Activated CD8-positive, alpha-beta memory T cell treated with anti-CD3 and anti-CD28 coated beads, Interleukin-2, amount 50 U/mL, for 24 hours (primary cell): ENCODE data around the gene SDK1.

ENCODE experiments used
- DNase-seq: peaks from one replicate; pipeline ENCODE4 v3.0.0-alpha.2; 2020; ENCODE audit errors: extremely low read depth

Gene SDK1

DNA sequence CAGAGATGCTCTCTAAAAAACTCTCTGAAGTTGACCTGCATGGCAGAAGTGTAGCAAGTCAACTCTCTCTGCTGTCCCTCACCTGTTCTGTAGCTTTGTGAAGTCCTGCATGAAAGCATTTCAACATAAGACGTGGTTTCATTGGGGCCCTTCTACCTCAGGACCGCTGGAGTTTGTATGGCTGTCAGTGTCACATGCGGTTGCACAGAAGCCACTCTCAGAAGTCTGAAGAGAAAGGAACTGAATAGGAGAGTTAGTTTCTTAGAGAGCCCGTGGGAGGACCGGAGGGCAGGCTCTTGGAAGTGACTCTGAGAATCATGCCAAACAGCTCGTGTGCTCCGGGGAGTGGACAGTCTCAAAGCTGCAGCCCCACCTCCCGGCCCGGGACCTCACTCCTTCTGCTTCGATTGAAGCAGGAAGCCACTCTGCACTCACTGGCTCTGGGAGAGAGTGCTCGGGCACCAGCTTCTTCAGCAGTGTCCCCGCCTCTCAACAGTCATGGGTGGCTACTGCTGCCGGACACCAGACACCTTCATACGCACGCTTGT is 486.7 kb downstream of the SDK1 start:
- no peak for DNase-seq

DNA sequence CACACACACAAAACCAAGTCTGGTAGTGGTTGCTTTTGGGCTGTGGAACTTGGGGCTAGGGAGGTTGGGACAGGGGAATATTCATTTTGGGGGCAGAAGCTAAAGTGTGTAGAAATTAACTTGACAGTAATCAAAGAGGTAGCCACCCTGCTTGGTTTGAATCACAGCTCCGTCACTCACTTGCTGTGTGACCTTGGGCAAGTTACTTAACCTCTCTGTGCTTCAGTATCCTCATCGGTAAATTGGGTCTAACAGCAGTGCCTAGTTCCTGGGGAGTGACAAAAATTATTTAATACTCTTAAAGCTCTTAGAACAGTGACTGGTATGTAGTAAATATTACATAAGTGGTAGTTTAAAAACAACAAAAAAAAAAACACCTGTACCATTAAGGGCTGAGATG is 489.8 kb downstream of the SDK1 start:
- no peak for DNase-seq

DNA sequence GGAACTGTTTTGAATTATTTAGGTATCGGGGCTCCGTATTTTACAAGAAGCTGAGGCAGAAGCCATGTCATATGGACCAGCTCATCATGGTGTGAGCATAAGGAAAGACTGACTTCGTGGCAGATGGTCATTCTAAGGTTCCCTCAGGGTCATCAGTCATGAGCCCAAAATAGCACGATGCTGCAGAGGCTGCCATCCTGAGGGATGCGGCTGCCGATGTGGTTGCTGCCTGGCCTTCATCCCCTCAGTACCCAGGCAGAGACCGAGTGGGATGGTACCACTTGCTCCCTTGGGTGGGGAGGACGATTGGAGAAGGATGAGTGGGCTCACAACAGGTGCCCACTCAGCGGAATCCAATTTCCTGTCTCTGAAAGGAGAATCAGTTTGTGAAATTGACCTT is 490.3 kb downstream of the SDK1 start:
- DNase-seq, result no peak

DNA sequence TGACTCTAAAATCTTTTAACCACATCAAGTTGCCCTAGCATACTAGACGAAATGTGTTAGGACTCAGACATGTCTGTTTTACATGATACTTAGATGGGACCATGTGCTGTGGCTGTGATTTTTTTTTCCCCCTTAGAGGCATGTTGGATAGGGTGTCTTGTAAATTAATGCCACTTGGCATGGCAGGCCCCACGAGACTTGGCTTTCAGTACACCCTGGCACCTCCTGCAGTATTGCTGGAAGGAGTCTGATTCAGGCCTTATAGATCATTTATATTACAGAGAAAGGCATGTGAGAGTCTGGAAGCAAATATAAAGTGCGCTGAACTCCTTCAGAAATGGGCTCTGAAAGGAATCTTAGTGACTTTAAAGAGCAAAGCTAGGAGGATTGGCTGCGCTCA is 494.1 kb downstream of the SDK1 start:
- DNase-seq, result no peak

DNA sequence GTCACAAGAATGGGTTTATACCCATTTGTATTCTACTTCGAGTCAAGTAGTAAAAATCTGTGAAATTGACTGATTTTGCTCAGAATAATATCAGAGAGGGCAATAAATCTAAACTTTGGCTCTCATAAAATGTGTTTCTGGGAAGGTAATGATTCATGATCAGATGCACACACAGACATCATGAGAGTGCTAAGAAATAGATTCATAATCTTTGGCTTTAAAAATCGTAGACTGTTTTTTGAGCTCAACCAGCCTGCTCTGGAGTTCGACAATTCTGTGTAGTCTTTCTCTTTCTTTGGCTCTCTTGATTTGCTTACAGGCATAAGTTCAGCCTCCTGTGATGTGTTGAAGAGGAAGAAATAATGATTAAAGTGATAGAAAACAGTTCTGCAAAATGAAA is 494.7 kb downstream of the SDK1 start:
- no peak for DNase-seq

DNA sequence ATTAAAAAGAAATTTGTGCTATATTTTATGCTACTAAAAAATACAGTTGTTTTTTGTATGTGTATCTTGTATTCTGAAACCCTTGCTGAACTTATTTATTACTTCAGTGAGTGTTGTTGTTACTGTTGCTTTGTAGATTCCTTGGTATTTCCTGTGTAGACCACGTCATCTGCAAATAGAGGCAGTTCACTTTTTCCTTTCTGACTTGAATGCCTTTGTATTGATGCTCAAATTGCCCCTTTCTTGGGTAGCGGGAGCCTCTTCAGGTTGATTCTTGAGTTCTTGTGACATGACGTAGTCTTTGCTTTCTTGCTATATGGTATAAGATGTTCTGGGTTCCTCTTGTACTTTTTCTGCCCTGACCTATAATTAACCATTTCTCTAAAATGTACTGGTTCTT is 504.1 kb downstream of the SDK1 start:
- no peak for DNase-seq

DNA sequence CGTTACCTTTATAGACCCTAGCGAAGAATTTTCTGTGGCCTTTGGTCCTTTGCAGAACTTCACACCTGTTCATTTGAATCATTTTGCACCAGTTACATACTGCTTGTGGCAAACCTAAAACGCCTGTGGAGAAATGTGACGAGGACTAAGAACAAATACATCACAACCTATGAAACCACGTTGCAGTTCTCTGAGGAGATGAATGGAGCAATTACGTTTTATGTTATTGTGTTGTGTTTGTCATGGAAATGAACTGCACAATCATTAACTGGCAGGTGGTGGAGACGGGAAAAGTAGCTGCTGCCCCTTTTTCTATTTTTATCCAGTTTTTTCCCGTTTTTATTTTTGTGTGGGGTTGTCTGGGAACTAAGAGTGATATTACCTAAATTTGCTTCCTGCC is 505.5 kb downstream of the SDK1 start:
- no peak for DNase-seq

DNA sequence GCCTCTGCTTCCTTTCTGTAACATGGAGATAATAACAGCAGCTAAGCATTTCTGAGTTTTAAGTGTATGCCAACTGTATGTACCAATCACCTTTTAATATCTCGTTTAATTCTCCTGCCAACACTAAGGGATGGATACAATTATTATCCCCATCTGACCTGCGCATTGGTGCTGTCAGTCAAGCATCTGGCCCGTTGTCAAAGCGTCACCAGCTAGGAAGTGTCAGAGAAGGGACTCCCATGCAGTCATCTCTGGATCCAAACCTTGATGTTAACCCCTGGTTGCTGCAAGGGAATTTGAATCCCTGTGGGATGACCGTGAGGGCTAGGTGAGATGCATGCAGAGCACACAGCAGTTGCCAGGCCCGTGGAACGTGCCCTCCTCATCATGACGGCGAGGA is 506.8 kb downstream of the SDK1 start:
- DNase-seq, result no peak

DNA sequence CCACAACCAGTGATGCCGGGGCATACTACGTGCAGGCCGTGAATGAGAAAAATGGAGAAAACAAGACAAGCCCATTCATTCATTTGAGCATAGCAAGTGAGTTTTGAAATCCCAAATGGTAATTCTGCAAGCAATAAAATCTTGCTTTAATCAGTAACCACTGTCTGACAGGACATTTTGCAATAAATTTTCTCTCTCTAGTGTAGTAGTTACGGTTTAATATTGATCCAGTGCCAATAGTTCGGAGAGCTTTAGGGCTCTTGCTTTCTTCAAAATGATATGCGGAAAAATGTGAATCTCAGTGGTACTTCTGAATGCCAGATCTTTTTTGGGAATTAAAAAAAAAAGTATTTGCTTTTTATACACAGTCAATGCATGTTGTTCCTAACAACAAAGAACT is 520.4 kb downstream of the SDK1 start:
- no peak for DNase-seq

DNA sequence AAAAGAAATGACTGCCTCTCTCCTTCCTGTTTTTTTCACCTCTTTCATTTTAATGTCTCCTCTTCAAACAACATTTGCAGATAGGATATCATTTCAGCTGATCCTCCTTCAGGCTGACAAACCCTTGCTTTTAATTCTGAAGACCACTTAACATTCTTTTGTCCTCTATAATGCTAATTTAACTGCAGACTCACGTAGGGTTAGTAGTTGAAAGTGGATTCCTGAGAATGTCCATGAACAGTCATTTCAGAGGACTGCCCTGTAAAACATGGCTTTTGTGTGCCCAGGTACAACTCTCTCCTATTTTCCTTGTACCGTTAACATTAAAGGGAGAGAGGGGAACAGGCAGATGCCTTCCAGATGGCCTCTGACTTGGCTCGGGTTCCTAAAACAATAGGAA is 524.4 kb downstream of the SDK1 start:
- no peak for DNase-seq

DNA sequence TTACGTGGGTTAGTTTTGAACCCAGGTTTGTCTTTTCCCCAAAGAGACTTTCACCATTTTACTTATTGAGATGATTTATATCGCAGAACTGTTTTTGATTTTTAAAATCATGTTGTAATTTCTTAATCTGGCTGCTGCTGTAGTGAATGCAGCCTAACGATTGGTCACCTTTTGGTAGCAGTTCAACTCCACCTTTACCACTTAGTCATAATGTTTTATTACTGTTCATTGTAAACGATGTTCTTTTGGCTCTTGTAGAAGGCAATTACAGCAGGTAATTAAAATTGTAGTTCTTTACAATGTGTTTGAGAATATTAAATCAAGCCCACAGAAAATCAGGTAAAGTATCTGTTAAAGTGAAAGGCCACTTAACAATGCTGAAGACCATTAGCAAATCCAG is 531.1 kb downstream of the SDK1 start:
- no peak for DNase-seq

DNA sequence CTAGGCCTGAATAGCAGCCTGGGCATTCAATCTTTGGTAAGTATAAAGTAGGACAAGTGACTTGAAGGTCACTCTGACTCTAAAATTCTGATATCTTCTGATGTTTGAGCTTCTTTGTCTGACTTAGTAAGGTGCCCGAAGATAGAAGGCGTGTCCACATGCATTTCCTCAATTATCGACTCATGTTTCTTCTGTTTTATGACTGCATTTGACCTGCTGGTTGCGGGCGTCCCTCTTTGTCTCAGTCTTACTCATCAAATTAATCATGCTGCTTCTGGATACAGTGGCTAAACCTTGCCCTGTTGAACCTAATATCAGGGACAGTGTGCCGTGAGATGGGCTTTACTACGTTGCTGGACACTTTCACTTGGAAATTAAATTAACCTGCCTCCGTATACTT is 534.1 kb downstream of the SDK1 start:
- no peak for DNase-seq

DNA sequence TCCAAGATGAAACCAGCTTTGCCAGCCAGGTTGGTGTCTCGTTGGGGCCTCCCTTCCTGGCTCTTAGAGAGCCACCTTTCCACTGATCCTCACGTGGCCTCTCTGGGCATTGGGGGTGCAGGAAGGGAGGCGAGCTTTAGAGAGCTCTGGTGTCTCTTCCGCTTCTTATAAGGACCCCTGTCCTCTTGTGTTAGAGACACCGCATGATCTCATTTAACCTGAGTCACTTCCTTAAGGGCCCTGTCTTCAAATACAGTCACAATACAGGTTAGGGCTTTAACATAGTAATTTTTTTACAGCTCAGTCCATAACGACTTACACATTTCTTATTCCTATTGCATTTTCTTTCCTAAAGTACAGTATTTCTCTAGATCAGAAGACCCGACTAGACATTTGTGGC is 535.8 kb downstream of the SDK1 start:
- DNase-seq, result no peak

DNA sequence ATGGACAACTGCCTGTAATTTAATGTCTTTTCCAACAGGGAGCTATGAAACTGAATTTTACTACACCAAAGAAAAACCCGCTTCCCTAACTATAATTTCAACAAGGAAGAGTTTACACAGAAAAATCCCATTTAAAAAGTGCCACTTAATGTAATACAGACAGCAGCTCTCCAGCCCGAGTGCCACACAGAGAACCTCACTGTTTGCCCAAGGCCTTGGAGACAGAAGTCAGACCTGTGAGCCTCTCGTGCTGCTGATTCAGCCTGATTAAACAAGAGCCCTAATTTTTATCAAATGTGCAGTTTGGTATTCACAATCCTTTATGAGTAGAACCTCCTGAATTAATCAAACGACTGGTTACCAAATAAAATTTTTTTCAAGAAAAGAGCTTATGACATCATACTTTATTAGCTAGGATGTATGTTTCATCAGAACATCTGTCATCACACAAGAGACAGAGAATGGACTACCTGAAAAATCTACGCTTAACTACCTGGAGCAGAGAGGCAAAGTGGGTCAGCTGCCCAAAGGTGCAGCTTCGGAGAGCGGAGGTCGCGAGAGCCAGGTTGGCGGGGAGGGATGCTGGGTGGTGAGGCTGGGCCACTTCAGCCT is 543.6 kb downstream of the SDK1 start:
- DNase-seq, result no peak

DNA sequence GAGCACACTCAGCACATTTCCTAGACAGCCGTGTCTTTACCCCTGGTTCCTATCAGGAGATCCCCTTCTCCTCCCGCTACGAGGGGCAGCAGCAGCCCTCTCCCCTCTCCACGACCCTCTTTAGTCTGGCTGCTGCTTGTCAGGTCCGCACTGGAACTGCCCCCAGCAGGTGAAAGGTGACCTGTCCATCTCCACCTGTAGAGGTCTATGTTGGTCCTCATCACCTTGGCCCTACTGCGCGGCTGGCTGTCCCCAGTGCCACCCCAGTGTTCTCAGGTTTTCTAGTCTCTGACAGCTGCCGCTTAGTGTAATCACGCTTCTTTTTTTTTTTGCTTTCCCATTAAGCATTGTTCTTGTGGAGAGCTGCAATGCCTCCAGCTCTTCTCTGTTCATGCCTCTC is 545.7 kb downstream of the SDK1 start:
- no peak for DNase-seq

DNA sequence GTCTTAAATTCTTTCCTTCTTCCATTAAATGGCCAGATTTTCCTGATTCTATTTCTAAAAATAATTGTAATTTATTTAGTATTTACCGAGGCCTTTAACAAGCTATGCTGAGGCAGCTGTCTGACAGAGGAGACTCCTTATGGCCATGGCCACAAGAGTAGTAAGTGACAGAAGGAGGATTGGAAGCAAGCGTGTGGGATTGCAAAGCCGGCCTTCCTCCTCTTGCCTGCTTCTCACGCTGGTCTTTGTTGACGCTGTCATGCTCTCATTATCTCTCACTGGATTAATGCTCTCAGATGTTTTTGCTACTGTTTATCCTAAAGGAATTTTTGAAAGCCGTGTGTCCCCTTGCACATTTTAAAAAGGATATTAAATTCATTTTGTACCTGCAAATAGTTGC is 546.3 kb downstream of the SDK1 start:
- no peak for DNase-seq

DNA sequence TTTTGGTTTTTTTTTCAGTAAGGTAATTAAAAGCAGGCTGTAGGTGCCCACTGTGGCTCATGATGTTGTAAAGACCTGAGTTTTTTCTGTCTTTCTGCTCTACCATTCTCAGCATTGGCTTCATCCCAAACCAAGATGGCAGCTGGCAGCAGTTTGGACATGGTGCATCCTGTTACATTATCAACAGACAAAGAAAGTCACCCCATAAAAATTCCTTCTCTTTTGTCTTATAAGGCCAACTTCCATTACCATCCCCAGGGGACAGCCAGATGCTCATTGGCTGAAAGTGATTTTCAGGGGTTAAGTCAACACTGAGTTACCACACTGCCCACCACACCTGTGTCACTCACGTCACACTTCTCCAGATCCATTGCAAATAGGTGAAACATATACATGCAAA is 558.4 kb downstream of the SDK1 start:
- no peak for DNase-seq

DNA sequence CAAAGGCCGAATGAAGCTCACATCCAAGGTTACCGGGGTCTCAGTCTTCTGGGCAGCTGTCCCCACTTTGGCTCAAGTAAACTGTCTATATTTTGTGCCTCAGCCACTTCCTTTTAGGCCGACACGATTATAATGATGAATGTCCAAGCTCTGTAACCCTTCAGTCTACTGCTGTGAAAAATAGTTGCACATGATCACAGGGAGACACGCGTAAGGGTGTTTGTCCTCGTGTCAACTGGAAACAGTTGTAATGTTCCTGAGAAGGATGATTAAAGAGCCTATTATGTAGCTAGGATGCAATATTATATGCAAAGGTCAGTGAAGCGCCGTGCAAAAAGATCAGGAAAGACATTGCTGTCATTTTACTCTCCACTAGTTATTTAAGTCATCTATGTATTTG is 559.9 kb downstream of the SDK1 start:
- DNase-seq, result no peak

DNA sequence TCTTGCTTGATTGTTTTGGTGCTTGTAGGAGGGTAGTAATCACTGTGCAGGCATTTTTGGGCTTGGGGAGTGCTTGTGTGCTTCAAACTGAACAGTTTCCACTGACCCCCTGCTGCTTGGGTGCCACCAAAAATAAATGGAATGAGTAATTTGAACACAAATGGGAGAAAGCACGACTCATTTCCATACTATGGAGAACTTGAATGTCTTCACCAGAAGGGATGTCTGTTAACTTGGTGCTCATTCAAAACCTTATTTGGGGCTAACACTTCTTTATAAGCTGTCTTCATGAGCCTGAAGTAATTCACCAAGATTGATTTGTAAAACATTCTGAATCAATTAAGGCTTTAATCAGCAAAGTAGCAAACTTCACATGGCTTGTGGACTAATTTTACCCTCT is 560.3 kb downstream of the SDK1 start:
- DNase-seq, result no peak

DNA sequence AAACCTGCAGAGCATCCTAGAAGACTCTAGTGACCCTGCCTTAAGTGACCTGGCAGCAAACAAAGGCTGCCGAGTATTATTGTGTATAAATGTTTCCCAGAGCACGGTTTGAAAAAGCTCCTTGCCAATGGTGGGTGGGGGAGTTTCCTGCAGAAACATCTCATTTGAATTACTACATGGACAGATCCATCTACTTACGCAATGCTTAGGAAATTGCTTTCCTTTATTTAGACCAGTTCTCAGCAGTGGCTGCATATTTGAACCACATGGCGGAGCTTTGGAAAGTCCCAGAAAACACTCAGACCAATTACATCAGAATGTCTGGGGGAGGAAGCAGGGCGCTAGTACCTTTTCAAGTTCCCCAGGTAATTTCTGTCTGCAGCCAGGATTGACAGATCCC is 560.9 kb downstream of the SDK1 start:
- no peak for DNase-seq

DNA sequence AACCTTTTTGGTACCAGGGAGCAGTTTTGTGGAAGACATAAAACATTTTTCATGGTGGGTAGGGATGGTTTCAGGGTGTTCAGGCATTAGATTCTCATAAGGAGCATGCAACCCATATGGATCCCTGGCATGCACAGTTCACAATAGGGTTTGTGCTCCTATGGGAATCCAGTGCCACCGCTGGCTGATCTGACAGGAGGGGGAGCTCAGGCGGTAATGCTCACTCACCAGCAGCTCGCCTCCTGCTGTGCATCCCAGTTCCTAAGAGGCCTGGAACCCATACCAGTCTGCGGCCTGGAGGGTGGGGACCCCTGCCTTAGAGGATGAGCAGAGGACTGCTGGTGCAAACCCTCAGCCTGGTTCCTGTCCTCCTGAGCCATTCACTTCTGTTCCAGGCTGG is 561.7 kb downstream of the SDK1 start:
- no peak for DNase-seq

DNA sequence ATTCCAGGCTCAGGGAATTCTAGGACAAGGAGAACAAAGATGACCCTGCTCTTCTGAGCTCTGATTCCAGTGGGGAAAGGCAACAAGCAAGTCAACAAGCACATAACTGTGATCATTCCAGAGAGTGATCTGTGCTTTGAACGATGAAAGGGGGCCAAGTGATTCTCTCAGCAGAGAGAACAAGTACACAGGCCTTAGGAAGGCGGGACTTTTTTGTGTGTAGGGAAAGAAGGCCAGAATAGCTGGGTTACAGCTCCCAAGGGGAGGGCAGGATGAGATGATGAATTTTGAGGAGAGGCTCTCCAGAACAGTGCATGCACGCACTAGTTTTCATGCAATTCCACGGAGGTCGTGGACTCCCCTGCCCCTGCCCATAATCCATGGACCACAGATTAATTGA is 565.2 kb downstream of the SDK1 start:
- no peak for DNase-seq

DNA sequence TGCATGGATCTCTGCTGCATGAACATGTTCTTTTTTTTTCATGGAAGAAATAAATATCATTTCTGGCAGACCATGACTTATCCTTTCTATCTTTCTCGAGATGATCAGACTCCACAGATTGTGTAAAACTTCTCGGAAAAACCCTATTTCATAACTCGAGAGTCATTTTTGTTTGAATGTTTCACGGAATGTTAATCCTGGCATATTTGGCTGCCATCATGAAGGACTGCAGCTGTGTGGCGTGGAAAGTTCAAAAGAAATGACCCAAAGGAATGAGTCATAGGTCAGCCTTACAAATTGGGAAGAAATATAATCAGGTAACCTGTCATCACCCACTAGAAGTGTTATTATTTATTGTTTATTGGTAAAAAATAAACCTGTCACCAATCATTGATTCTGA is 566.8 kb downstream of the SDK1 start:
- no peak for DNase-seq

DNA sequence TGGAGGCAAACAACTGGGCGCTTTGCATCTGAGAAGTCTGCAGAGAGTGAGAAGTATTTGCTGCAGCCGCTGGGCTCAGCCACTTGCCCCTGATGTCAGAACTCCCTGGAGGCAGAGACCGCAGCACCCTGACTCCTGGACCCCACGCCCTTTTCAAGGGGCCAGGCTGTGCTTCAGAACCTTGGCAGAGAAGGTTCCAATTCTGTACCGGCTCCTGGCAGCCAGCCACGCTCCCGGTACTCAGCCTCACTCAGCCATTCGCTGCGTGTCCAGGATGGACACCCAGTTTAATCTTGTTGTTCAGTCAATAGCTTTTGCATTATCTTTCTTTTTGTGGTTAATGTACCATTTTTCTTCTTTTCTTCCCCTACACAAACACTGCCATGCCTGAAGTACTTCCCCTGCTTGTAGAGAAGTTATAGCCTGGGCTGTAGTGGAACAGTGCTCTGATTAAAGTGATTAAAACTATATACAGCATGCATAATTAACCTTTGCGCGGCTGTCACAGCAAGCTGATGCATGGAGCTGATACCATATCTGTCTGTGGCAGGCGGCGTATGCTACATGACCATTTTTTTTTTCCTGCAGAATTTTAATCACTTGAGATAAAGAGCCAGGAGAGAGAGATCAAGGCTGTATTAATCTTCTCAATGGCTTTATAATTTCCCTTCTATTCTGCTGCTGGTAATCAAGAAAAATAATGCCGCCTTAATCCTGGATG is 578.5 kb downstream of the SDK1 start:
- no peak for DNase-seq
